Erythroblast (primary cell): ENCODE data around the gene OVOL1.

ENCODE experiments used
- GATA1 ChIP-seq: IDR thresholded peaks from 2 replicates; pipeline ENCODE4 v1.6.1; 2011; ENCODE audit warnings: low read depth, mild to moderate bottlenecking, control low read depth, low read length, moderate library complexity
- POLR2A ChIP-seq: IDR thresholded peaks from 2 replicates; pipeline ENCODE4 v1.6.1; 2011; ENCODE audit warnings: mild to moderate bottlenecking, low read length

- TF ChIP-seq POLR2A: no peak
- TF ChIP-seq GATA1: no peak
These were observed 8.0 kb downstream of the OVOL1 start for GRCh38 chr11:65794570-65795510.
